ENCODE measurements around the gene ATP6V1G1. TPM values are rescaled to one million over a fixed set of nuclear protein-coding genes. Genes with fewer than 3 reads are reported as not detected.

ATP6V1G1 gene
- total RNA-seq, 1 donor from 2014 or later: 81.1 TPM

DNA sequence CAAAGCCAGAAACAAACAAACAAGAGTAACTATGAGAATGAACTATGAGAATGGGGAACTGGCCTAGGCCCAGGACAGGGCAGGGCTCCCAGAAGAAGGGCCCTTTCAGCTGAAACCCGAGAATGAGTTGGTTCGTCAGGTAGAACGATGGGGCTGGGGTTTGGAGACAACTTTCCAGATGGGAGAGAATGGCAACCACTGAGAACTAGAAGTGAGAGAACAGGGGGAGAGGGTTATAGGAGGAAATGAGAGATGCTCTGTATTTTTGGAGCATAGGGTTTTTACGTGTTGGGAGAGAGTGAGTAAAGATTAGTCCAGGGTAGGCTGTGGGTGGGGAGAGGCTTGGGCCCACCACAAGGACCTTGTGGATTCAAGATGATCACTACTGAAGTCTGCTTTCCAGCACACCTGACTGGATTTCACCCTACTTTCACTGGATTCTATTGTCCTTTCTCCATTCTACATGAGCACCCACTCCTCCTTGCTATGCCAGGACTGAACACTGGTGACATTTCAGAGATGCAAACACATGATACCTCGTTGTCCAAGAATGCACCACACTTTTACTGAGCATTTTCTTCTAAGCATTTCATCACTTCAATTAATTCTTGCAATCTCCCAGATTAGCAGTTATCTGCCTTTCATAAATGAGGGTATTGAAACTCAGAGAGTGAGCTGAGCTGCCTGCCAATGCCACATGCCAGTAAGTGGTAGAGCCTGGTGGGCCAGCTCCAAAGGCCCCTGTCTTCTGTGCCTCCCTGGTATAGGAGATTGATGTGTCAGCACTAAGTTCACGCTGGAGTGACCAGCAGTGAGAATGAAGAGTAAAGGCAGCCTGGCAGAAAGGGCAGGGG is 20.3 kb downstream of the ATP6V1G1 start:
- H3K9me3 ChIP-seq (replicated peaks): no peaks in the 10 kb centered on the region
- no peaks in the 10 kb centered on the region for H3K27me3 ChIP-seq (ENCODE audit: low read depth)
- peaks cover 27% of the 10 kb centered on the region for H3K4me1 ChIP-seq
- no peak for DNase-seq
- TF ChIP-seq, protein P1, sequence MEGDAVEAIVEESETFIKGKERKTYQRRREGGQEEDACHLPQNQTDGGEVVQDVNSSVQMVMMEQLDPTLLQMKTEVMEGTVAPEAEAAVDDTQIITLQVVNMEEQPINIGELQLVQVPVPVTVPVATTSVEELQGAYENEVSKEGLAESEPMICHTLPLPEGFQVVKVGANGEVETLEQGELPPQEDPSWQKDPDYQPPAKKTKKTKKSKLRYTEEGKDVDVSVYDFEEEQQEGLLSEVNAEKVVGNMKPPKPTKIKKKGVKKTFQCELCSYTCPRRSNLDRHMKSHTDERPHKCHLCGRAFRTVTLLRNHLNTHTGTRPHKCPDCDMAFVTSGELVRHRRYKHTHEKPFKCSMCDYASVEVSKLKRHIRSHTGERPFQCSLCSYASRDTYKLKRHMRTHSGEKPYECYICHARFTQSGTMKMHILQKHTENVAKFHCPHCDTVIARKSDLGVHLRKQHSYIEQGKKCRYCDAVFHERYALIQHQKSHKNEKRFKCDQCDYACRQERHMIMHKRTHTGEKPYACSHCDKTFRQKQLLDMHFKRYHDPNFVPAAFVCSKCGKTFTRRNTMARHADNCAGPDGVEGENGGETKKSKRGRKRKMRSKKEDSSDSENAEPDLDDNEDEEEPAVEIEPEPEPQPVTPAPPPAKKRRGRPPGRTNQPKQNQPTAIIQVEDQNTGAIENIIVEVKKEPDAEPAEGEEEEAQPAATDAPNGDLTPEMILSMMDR (IDR thresholded peaks at IDR 0.05; ENCODE audit: borderline replicate concordance): no peak
- H3K4me3 ChIP-seq: no peak overlapping the region
- intact Hi-C loops (cut with micrococcal nuclease): no loop called here
- H3K36me3 ChIP-seq: no peaks in the 10 kb centered on the region
- H3K27ac ChIP-seq (replicated peaks): no peak overlapping the region

DNA sequence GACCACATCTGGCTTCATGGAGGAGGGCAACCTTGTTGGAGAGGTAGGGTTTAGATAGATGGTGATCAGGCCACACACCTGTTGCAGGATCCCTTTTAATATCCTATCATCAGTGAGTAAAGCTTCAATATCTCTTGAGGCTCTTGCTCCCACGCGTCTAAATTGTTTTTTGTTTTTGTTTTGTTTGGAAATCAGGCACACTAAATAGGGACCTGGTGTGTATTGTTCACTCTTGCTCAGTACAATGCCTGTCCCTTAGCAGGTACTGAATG is 20.9 kb downstream of the ATP6V1G1 start:
- H3K27ac ChIP-seq (replicated peaks): no peak overlapping the region

DNA sequence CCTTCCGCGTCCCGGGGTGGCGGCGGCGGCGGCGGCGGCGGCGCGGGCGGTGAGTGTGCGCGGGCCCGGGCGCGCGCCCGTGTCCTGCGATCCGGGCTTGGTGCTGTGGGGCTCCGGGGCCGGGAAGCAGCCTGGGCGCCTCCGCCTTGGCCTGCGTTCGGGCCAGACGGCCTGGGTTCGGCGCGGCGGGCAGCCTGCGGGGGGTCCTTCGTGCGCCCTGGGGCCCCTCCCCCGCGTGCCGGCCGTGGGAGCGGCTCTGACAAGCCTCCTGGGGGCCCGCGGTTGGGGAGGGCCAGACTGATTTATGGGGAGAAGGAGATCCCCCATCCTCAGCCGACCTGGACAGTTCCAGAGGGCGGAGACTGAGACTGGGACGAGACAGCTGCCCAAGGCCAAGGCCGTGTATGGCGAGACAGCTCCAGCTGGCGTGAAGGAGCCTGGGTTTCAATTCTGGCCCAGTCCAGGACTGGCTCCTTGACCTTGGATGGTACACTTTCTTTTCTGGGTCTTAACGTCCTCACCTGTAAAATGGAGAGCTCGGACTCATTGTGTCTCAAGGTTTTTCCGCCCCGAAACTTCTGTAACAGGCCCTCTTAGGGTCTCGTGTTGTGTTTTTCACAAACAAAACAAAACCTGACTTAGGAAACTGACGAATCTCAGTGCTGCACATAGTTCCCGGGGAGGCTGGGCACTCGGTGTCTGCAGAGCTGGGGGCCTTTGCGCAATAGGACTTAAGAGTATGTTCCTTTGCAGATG is 24.1 kb downstream of the ATP6V1G1 start:
- Histone ChIP-seq H3K27ac (replicated peaks) (peak overlapping the region; percentile 86), H3K27me3 (ENCODE audit: low read depth) (no peaks in the 10 kb centered on the region), H3K4me3 (peak overlapping the region; percentile 80), H3K36me3 (no peaks in the 10 kb centered on the region), H3K9me3 (replicated peaks) (no peaks in the 10 kb centered on the region), H3K4me1 (peaks cover 19% of the 10 kb centered on the region)
- TF ChIP-seq, protein P1 (IDR thresholded peaks at IDR 0.05; ENCODE audit: borderline replicate concordance): no peak
- intact Hi-C loops (cut with micrococcal nuclease): no loop called here
- DNase-seq: peak; percentile 58

More for the DNA sequence above, 20.9 kb downstream of the ATP6V1G1 start:
- no peaks in the 10 kb centered on the region for H3K9me3 ChIP-seq (replicated peaks)
- intact Hi-C loops (cut with micrococcal nuclease): no loop called here
- no peaks in the 10 kb centered on the region for H3K36me3 ChIP-seq
- TF ChIP-seq, protein P1 (IDR thresholded peaks at IDR 0.05; ENCODE audit: borderline replicate concordance): no peak
- no peak overlapping the region for H3K4me3 ChIP-seq
- H3K4me1 ChIP-seq: peaks cover 27% of the 10 kb centered on the region
- no peaks in the 10 kb centered on the region for H3K27me3 ChIP-seq (ENCODE audit: low read depth)
- no peak for DNase-seq

DNA sequence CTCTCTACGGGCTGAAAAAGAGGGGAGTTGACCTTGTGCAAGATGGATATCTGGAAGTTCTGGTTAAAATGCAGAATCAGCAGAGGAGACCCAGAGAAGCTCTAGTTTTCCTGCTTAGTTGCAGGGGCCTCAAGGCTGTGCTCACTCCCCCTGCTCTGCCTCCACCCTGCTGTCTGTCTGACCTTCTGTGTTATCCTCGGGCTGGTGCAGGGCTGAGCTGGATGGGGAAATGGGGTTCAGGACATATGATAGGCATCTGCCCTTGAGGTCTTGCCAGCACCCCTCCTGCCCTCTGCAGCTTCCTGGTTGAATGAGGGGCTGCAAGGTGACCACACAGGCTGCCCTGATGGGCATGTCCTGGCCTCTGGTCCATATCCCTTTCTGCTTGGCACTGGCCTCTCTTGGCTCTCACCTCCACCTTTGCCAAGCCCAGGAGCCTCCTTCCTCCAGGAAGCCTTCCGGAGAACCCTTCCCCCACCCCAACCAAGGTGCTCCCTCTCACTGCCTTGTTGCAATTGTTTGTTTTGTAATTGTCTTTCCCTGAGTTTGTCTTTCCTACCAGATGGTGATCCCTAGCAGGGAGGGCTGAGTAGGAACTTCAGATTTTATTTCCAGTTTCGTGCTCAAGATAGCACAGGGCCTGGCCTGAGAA is 24.8 kb downstream of the ATP6V1G1 start:
- H3K4me1 ChIP-seq: peaks cover 15% of the 10 kb centered on the region
- TF ChIP-seq, protein P1 (IDR thresholded peaks at IDR 0.05; ENCODE audit: borderline replicate concordance): no peak
- H3K27me3 ChIP-seq (ENCODE audit: low read depth): no peaks in the 10 kb centered on the region
- intact Hi-C loops (cut with micrococcal nuclease): no loop called here
- H3K36me3 ChIP-seq: no peaks in the 10 kb centered on the region
- no peak for DNase-seq
- no peaks in the 10 kb centered on the region for H3K9me3 ChIP-seq (replicated peaks)
- H3K4me3 ChIP-seq: peak overlapping the region; percentile 80
- H3K27ac ChIP-seq (replicated peaks): peak overlapping the region; percentile 86

DNA sequence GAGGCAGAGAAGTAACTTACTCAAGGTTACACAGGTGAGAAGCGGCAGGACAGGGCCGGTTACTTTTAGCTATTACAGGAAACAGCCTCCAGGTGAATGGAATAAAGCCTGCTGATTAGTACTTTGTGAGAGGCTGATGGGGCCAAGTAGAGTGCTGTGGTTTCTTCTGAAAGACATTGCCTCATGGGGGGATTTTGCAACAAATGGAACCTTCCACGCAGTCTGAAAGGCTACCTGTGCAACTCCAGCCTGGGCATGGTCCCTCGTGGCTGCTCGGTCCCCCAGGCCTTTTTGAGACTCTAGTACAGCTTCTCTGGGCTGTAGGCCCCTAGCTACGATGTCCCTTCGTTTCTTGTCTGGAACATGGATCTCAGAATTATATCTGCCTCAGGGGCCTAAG is 25.5 kb downstream of the ATP6V1G1 start:
- Histone ChIP-seq H3K9me3 (replicated peaks) (no peaks in the 10 kb centered on the region), H3K4me3 (no peak overlapping the region), H3K4me1 (peaks cover 15% of the 10 kb centered on the region), H3K36me3 (peaks cover 4% of the 10 kb centered on the region), H3K27ac (replicated peaks) (no peak overlapping the region), H3K27me3 (ENCODE audit: low read depth) (no peaks in the 10 kb centered on the region)
- TF ChIP-seq, protein P1 (IDR thresholded peaks at IDR 0.05; ENCODE audit: borderline replicate concordance): no peak
- intact Hi-C loops (cut with micrococcal nuclease): no loop called here
- no peak for DNase-seq

Data from left ventricle myocardium inferior (tissue), 1 donor.